T47D (cell line): ENCODE data around the gene PRRG1.

ENCODE experiments used
- DNase-seq, 2 experiments: peaks; one replicate each; pipeline versions ENCODE4 v3.0.0 to v3.0.0-alpha.2; 2011 to 2012; ENCODE audit warnings: low read depth in 1 of 2, low spot score in 1 of 2
- JUND ChIP-seq: IDR thresholded peaks from 2 replicates; pipeline ENCODE4 v1.6.1; 2012; ENCODE audit warnings: low read depth
- in situ Hi-C: cut with HindIII; loops from 2 replicates; pipeline ENCODE4 v1.10.0; 2016; ENCODE audit warnings: low sequenced_read_pairs, low pct_unique_long_range_greater_than_20kb

Gene PRRG1

DNA sequence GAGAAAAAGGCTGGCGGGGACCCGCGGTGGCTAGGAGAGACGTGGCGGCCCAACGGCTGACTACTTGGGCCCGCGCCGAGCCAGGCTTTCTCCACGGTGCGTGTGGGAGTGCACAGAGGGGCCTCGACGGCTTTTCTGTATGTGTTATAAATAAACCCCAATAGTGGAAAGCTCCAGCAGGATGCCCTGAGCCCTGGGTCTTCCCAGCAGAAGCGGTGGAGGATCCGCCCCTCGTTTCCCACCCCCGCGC lies 268 bp upstream of the PRRG1 start:
- in situ Hi-C loops = no loop called here
- no peak for TF ChIP-seq JUND
- DNase-seq = no peak

DNA sequence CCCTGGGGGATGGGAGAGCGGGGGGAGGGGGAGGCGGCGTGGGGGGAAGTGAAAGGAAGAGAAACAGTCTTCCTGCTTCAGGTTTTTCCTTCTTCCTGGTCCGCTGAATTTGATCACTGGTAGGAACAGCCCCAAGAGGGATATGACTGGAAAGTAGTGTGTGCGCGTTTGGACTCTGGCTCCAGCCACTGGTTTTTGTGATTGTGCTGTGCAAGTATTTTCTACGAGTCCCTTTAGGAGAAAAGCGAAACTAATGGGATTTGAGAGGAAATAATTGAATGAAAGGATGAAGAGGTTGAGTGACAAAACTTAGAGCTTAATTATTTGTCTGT lies 836 bp downstream of the PRRG1 start:
- no peak for TF ChIP-seq JUND
- DNase-seq = peak; percentile 30 to 36
- in situ Hi-C loops = no loop called here

GRCh38 chrX:37353646-37354045 lies 4.5 kb downstream of the PRRG1 start:
- TF ChIP-seq JUND = no peak
- in situ Hi-C loops = no loop called here
- DNase-seq = peak in 1 of 2 experiments; percentile 36

DNA sequence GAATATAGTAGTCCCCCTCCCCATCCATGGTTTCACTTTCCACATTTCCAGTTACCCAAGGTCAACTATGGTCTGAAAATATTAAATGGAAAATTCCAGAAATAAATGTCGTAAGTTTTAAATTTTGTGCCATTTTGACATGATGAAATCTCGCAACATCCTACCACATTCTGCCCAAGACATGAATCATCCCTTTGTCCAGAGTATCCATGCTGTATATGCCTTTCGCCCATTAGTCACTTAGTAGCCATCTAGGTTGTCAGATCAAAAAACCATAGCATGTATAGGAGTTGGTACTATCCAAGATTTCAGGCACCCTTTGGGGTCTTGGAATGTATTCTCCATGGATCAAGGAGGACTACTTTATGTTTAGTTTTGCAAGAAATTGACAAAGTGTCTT lies 8.3 kb downstream of the PRRG1 start:
- DNase-seq = no peak
- no peak for TF ChIP-seq JUND
- in situ Hi-C loops = no loop called here

DNA sequence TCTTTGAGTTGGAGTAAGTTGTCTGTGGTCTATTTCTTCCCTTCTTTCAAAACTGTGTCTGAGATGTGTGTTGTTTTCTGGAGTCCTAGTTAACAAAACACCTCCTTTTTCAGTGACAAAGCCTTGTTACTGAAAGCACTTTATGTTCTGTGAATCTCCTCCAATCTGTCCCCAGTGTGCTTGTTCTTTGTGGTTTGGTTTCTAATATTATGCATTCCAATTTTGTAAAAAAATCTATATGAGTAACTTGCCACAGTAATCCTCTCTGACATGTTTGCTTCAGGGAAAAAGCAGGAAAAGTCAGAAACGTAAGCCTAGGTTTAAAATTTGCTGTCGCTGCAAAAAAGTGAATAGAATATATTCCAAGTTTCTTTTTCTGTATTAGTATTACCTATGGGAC lies 12.4 kb downstream of the PRRG1 start:
- in situ Hi-C loops = no loop called here
- DNase-seq = no peak
- no peak for TF ChIP-seq JUND

DNA sequence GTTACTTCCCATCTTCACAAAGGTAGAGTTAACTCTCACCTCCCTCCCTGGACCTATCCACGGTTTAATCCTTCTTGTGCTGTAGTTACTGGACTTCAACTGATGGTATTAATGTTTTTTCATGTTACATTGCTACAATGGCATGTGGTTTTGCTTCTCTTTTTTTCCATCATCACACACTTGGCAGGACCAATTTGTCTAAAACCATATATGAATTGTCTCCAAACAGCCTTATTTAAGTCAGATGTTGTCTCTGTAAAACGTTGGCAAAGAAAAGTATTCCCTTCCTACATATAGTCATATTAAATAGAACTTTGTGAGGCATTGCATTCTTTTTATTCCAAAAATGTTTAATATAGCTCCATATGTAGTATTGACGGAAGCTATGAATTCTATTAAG lies 15.5 kb downstream of the PRRG1 start:
- in situ Hi-C loops = no loop called here
- TF ChIP-seq JUND = no peak

DNA sequence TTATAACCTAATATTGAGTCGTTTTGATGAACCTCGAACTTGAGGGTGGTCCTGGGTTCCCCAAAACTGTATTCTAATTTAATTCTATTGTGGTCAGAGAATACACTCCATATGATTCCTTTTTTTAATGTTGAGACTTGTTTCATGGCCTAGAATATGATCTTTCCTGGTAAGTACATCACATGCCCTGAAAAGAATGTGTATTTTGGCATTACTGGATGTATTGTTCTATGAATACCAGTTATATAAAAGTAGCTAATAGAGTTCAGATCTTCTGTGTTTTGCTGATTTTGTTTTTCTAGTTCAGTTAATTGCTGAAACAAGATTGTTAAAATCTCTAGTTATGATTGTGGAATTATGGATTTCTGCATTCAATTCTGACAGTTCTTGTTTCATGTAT lies 18.8 kb downstream of the PRRG1 start:
- TF ChIP-seq JUND = no peak
- no peak for DNase-seq
- in situ Hi-C loops = no loop called here

More for the DNA sequence above, 15.5 kb downstream of the PRRG1 start:
- no peak for DNase-seq

- no peak for DNase-seq
- no peak for TF ChIP-seq JUND
- in situ Hi-C loops = no loop called here
Measured at GRCh38 chrX:37370499-37371141, 21.5 kb downstream of the PRRG1 start.

- DNase-seq = no peak
- TF ChIP-seq JUND = no peak
Measured at GRCh38 chrX:37371578-37371991, 22.4 kb downstream of the PRRG1 start.

GRCh38 chrX:37378404-37378803 lies 29.2 kb downstream of the PRRG1 start:
- no peak for DNase-seq

More at GRCh38 chrX:37371578-37371991, 22.4 kb downstream of the PRRG1 start:
- in situ Hi-C loops = no loop called here

DNA sequence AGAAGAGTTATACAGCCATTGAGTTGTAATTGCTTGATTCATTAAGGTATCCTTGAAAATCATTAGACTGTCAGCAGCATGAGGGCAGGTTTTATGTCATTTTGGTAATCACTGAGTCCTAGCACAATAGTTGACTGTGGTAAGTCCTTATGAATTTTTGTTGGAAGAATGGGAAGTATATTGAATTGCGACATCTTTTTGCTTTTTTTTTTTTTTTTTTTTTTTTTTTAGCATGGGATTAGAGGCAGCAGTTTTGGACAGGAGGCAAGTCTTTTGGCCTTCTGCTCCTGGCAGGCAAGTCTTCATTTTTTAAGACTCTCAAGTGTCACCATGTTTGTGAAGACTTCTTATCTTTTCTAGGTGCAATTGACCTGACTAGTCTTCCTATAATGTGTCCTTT lies 29.7 kb downstream of the PRRG1 start:
- no peak for TF ChIP-seq JUND
- in situ Hi-C loops = no loop called here
- no peak for DNase-seq

More at GRCh38 chrX:37378404-37378803, 29.2 kb downstream of the PRRG1 start:
- in situ Hi-C loops = no loop called here
- TF ChIP-seq JUND = no peak

DNA sequence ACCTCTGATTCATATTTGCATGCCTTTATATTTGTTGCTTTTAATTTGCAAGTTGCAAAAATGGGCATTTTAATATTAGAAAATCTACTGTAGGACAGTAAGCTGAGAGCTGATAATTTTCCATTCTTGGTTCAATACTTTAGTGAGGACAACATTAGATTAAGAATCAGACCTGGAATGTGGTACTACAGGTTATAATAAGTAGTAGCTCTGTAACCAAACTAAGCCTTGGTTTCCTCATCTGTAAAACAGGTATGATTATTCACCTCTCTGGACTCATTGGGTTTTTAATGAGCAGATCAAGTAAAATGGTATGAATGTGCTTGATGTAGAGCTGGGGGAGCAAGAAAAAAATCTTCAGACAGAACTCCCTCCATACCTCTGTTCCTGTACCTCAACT lies 31.1 kb downstream of the PRRG1 start:
- in situ Hi-C loops = no loop called here
- peak in 1 of 2 experiments; percentile 10 for DNase-seq
- no peak for TF ChIP-seq JUND

GRCh38 chrX:37380924-37381323 lies 31.8 kb downstream of the PRRG1 start:
- no peak for TF ChIP-seq JUND
- in situ Hi-C loops = no loop called here
- peak in 1 of 2 experiments; percentile 19 for DNase-seq

- DNase-seq = no peak
- no peak for TF ChIP-seq JUND
- in situ Hi-C loops = no loop called here
Measured at GRCh38 chrX:37383313-37383712, 34.1 kb downstream of the PRRG1 start.
